Gastrocnemius medialis (tissue), 4 donors: Measurements from ENCODE around the gene TRIP11. TPM values are rescaled to one million over a fixed set of nuclear protein-coding genes. Genes with fewer than 3 reads are reported as not detected.

Source experiments
- ATAC-seq, 2 donors: fragments of 150-250 bp; one replicate each; pipeline ENCODE4 v1.9.1; 2016
- DNase-seq, 2 donors: peaks; one replicate each; pipeline ENCODE4 v3.0.0-alpha.2; 2019
- H3K27ac ChIP-seq, 4 donors: fragments of 200-600 bp; sonication (generic); 1 replicate in 1 of 4; 2 replicates in 3 of 4; pipeline ENCODE4 v1.5.1; 2016 to 2018; ENCODE audit warnings: mild to moderate bottlenecking in 2 of 4, moderate library complexity in 1 of 4
- H3K27me3 ChIP-seq, 3 donors: fragments of 200-600 bp; sonication (generic) in 2 of 3; 1 replicate in 1 of 3; 2 replicates in 2 of 3; pipeline versions ENCODE4 v1.5.1 to v1.6.0; 2016 to 2019; ENCODE audit warnings: mild to moderate bottlenecking in 1 of 3, moderate library complexity in 1 of 3
- H3K36me3 ChIP-seq, 2 donors: fragments of 200-600 bp; sonication (generic) in 1 of 2; one replicate each; pipeline ENCODE4 v1.5.1; 2017 to 2018
- H3K4me1 ChIP-seq, 2 donors: fragments of 200-600 bp; sonication (generic) in 1 of 2; one replicate each; pipeline ENCODE4 v1.5.1; 2016 to 2017; ENCODE audit warnings: mild to moderate bottlenecking in 2 of 2
- H3K4me3 ChIP-seq, 4 donors: fragments of 200-600 bp; sonication (generic) in 3 of 4; 1 replicate in 1 of 4; 2 replicates in 3 of 4; pipeline ENCODE4 v1.5.1; 2016 to 2019; ENCODE audit warnings: mild to moderate bottlenecking in 2 of 4
- H3K9me3 ChIP-seq, 3 donors: fragments of 200-600 bp; sonication (generic) in 2 of 3; 1 replicate in 1 of 3; 2 replicates in 2 of 3; pipeline ENCODE4 v1.5.1; 2016 to 2019
- POLR2A ChIP-seq, 2 donors: fragments of 450-650 bp; IDR thresholded peaks; one replicate each; pipeline ENCODE4 v1.6.1; 2017; ENCODE audit warnings: antibody characterized with exemption in 2 of 2, mild to moderate bottlenecking in 2 of 2, moderate library complexity in 2 of 2
- in situ Hi-C, 4 donors: fragments of 200-750 bp; cut with MboI; loops; one replicate each; pipeline versions ENCODE4 v1.15.0 to v1.8.0; 2017; ENCODE audit warnings: low sequenced_read_pairs in 4 of 4
- intact Hi-C: fragments of 100-400 bp; cut with DNase I; formaldehyde crosslinking; loops from one replicate; pipeline ENCODE4 v1.15.1; 2023; ENCODE audit warnings: low total_unique reads
- total RNA-seq, 4 donors: library from RNA; depleted of rRNA; stranded (reverse); fragments of >200 nt; gene quantifications; one replicate each; pipeline versions ENCODE4 v1.1.0 to v1.2.3, GENCODE V29; 2016
- TF ChIP-seq, protein P1 (sequence below), 5 experiments: fragments of 450-650 bp in 3 of 5; fragments of 200-600 bp in 2 of 5; sonication (generic) in 2 of 5; IDR thresholded peaks in 4 of 5; conservative IDR thresholded peaks in 1 of 5; 1 replicate in 4 of 5; 2 replicates in 1 of 5; pipeline ENCODE4 v1.5.1; 2016 to 2019; ENCODE audit warnings: antibody characterized with exemption in 5 of 5, mild to moderate bottlenecking in 3 of 5, moderate library complexity in 3 of 5

TRIP11 gene
- total RNA-seq, 4 donors from 2014 or later: 22.0 to 39.6 (median 30.2) TPM

DNA sequence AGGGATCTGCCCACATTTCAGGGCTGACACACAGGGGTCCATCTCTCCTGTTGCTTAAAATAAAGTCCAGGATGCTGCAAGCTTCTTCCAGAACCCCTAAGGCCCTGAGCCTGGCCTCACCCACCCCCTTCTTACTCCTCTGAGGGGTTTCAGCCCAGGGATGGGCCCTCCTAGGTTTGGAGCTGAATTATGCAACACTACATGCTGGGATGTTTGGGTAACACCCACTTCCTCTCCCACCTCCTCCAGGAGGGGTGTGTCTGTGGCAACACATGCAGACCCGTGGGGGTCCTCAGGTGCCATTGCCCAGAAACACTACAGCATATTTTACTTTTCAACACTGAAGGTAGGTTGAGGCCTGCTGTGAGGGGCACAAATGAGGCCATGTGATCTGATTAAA, 97.7 kb downstream of the TRIP11 start:
- TF ChIP-seq, protein P1, sequence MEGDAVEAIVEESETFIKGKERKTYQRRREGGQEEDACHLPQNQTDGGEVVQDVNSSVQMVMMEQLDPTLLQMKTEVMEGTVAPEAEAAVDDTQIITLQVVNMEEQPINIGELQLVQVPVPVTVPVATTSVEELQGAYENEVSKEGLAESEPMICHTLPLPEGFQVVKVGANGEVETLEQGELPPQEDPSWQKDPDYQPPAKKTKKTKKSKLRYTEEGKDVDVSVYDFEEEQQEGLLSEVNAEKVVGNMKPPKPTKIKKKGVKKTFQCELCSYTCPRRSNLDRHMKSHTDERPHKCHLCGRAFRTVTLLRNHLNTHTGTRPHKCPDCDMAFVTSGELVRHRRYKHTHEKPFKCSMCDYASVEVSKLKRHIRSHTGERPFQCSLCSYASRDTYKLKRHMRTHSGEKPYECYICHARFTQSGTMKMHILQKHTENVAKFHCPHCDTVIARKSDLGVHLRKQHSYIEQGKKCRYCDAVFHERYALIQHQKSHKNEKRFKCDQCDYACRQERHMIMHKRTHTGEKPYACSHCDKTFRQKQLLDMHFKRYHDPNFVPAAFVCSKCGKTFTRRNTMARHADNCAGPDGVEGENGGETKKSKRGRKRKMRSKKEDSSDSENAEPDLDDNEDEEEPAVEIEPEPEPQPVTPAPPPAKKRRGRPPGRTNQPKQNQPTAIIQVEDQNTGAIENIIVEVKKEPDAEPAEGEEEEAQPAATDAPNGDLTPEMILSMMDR (IDR thresholded peaks at IDR 0.05 in 4 of 5, conservative IDR thresholded peaks at IDR 0.05 in 1 of 5): no peak
- no peak for TF ChIP-seq POLR2A (IDR thresholded peaks at IDR 0.05)
- no peak for DNase-seq
- no peaks in the 10 kb centered on the region for H3K36me3 ChIP-seq

DNA sequence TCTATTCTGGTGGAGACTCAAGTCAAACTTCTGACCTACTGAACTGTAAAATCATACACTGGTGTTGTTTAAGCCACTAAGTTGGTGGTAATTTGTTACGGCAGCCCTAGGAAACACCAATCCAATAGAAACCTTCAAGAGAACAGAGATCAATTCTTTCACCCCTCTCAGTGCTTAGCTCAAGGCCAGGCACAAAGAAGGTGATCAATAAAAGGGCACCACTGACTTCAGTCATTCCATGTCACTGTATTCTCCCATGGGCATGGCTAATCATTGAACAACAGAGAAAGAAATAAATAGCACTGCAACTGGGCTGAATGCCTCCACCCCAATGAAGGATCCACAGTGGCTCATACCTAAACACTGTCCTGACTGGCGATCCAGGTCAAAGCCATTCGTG, 99.7 kb downstream of the TRIP11 start:
- Histone ChIP-seq H3K4me1 (no peaks in the 10 kb centered on the region), H3K36me3 (no peaks in the 10 kb centered on the region), H3K27ac (no peak overlapping the region), H3K27me3 (peaks cover 5 to 8% (median 8%) of the 10 kb centered on the region in 3 donors), H3K9me3 (no peaks in the 10 kb centered on the region), H3K4me3 (no peak overlapping the region)
- no peak for ATAC-seq
- intact Hi-C loops: no loop called here
- in situ Hi-C loops: no loop called here
- TF ChIP-seq, protein P1 (IDR thresholded peaks at IDR 0.05 in 4 of 5, conservative IDR thresholded peaks at IDR 0.05 in 1 of 5): no peak
- no peak for TF ChIP-seq POLR2A (IDR thresholded peaks at IDR 0.05)
- DNase-seq: no peak

More for the DNA sequence above, 97.7 kb downstream of the TRIP11 start:
- H3K4me3 ChIP-seq: no peak overlapping the region
- H3K27ac ChIP-seq: no peak overlapping the region
- no peaks in the 10 kb centered on the region for H3K9me3 ChIP-seq
- no peak for ATAC-seq
- in situ Hi-C loops (no loop called here), intact Hi-C loops (no loop called here)
- H3K4me1 ChIP-seq: peaks cover 2 to 9% of the 10 kb centered on the region in 2 donors
- H3K27me3 ChIP-seq: peaks cover 8 to 22% (median 18%) of the 10 kb centered on the region in 3 donors

DNA sequence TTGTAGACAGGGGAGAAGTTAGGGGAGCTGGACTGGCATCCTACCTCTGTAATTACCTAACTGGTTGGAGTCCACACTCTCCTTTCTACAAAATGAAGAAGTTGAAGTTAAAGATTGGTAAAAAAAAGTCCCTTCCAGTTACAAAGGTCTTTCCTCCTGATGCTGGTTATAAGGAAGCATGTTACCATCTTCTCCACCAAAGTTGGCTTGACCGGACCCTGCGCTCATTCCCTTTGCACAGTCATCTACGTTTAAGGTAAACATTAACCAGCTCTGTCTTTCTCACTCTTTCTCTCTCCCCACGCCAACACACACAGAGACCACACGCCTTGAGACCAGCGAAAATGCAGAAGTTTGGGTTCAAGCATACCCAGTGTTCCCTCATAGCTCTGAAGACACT, 104.3 kb downstream of the TRIP11 start:
- Histone ChIP-seq H3K27me3 (no peaks in the 10 kb centered on the region), H3K27ac (no peak overlapping the region), H3K4me1 (no peaks in the 10 kb centered on the region), H3K9me3 (no peaks in the 10 kb centered on the region), H3K36me3 (no peaks in the 10 kb centered on the region), H3K4me3 (no peak overlapping the region)
- no peak for TF ChIP-seq POLR2A (IDR thresholded peaks at IDR 0.05)
- TF ChIP-seq, protein P1 (IDR thresholded peaks at IDR 0.05 in 4 of 5, conservative IDR thresholded peaks at IDR 0.05 in 1 of 5): no peak
- ATAC-seq (no peak), DNase-seq (no peak)
- in situ Hi-C loops (no loop called here), intact Hi-C loops (no loop called here)

DNA sequence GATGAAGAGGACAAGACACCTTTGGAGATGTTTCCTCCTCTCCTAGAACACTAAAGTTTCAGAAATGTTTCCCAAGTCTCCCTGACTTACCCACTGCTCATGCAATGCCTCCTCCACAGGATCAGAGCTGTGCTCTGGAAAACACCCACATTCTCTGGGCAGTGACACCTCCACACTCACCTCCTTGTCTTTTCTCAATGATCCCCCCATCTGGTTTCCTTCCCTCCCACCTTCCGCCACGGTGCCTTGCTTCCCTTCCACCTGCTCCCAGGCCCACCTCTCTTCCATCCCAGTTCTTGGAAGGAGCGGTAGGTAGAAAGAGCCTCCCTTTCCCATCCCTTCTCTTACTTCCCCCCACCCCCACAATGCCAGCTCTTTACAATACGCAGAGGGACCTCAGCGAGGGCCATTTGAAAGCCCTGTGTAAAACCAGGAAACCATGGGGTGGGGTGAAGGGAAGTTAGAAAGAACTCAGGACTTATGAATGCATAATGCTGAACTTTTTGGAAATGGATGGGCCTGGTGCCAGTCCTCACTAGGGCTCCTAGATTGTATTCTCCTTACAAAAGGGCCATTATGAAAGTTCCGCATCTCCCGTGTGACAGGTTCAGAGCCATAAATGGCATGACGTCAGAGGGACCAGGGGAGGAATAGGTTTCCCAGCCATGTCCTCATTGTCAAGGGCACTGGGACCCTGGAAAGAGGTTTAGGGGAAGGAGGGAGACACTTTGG, 105.1 kb downstream of the TRIP11 start:
- TF ChIP-seq, protein P1 (IDR thresholded peaks at IDR 0.05 in 4 of 5, conservative IDR thresholded peaks at IDR 0.05 in 1 of 5): no peak
- TF ChIP-seq POLR2A (IDR thresholded peaks at IDR 0.05): no peak
- Histone ChIP-seq H3K36me3 (no peaks in the 10 kb centered on the region), H3K9me3 (no peaks in the 10 kb centered on the region), H3K4me1 (no peaks in the 10 kb centered on the region), H3K27me3 (no peaks in the 10 kb centered on the region), H3K27ac (no peak overlapping the region), H3K4me3 (no peak overlapping the region)
- intact Hi-C loops: no loop called here
- ATAC-seq: no peak
- in situ Hi-C loops: no loop called here
- no peak for DNase-seq
